ENCODE data around the gene INPP5A.

Gene INPP5A

GRCh38 chr10:132681858-132682755, 144.5 kb downstream of the INPP5A start:
- H3K27ac Mint-ChIP-seq = no peak overlapping the region
- H3K4me1 Mint-ChIP-seq (ENCODE audit: low read depth) = peaks cover 12% of the 10 kb centered on the region
- no peak overlapping the region for H3K4me3 Mint-ChIP-seq
- H3K9me3 Mint-ChIP-seq = no peaks in the 10 kb centered on the region
- H3K36me3 Mint-ChIP-seq (ENCODE audit: low read depth) = no peaks in the 10 kb centered on the region
- DNase-seq (ENCODE audit: low spot score) = no peak
- no peaks in the 10 kb centered on the region for H3K27me3 Mint-ChIP-seq (ENCODE audit: low read depth)

- H3K36me3 Mint-ChIP-seq (ENCODE audit: low read depth) = peaks cover 4% of the 10 kb centered on the region
- peaks cover 12% of the 10 kb centered on the region for H3K4me1 Mint-ChIP-seq (ENCODE audit: low read depth)
- H3K4me3 Mint-ChIP-seq = peak overlapping the region; percentile 32
- H3K27ac Mint-ChIP-seq = peak overlapping the region; percentile 55
- DNase-seq (ENCODE audit: low spot score) = peak; percentile 48
- H3K27me3 Mint-ChIP-seq (ENCODE audit: low read depth) = no peaks in the 10 kb centered on the region
- H3K9me3 Mint-ChIP-seq = no peaks in the 10 kb centered on the region
Observed at GRCh38 chr10:132684164-132684891, 146.7 kb downstream of the INPP5A start.

GRCh38 chr10:132685101-132685891, 147.7 kb downstream of the INPP5A start:
- Mint-ChIP-seq H3K4me1 (ENCODE audit: low read depth) (peaks cover 12% of the 10 kb centered on the region), H3K4me3 (no peak overlapping the region), H3K36me3 (ENCODE audit: low read depth) (peaks cover 4% of the 10 kb centered on the region), H3K9me3 (no peaks in the 10 kb centered on the region), H3K27me3 (ENCODE audit: low read depth) (no peaks in the 10 kb centered on the region), H3K27ac (no peak overlapping the region)
- no peak for DNase-seq (ENCODE audit: low spot score)

- peaks cover 4% of the 10 kb centered on the region for H3K36me3 Mint-ChIP-seq (ENCODE audit: low read depth)
- no peak for DNase-seq (ENCODE audit: low spot score)
Observed at GRCh38 chr10:132685921-132686680, 148.5 kb downstream of the INPP5A start.

GRCh38 chr10:132687181-132687892, 149.8 kb downstream of the INPP5A start:
- H3K27ac Mint-ChIP-seq = no peak overlapping the region
- no peaks in the 10 kb centered on the region for H3K27me3 Mint-ChIP-seq (ENCODE audit: low read depth)
- no peak overlapping the region for H3K4me3 Mint-ChIP-seq
- H3K9me3 Mint-ChIP-seq = no peaks in the 10 kb centered on the region
- peaks cover 6% of the 10 kb centered on the region for H3K36me3 Mint-ChIP-seq (ENCODE audit: low read depth)
- no peak for DNase-seq (ENCODE audit: low spot score)
- H3K4me1 Mint-ChIP-seq (ENCODE audit: low read depth) = peaks cover 12% of the 10 kb centered on the region

More at GRCh38 chr10:132685921-132686680, 148.5 kb downstream of the INPP5A start:
- Mint-ChIP-seq H3K4me3 (no peak overlapping the region), H3K9me3 (no peaks in the 10 kb centered on the region), H3K27ac (no peak overlapping the region), H3K4me1 (ENCODE audit: low read depth) (peaks cover 12% of the 10 kb centered on the region), H3K27me3 (ENCODE audit: low read depth) (no peaks in the 10 kb centered on the region)

- Mint-ChIP-seq H3K4me1 (ENCODE audit: low read depth) (peaks cover 12% of the 10 kb centered on the region), H3K9me3 (no peaks in the 10 kb centered on the region), H3K4me3 (no peak overlapping the region), H3K27ac (no peak overlapping the region), H3K36me3 (ENCODE audit: low read depth) (peaks cover 6% of the 10 kb centered on the region), H3K27me3 (ENCODE audit: low read depth) (no peaks in the 10 kb centered on the region)
- DNase-seq (ENCODE audit: low spot score) = no peak
Observed at GRCh38 chr10:132687893-132688579, 150.4 kb downstream of the INPP5A start.

- Mint-ChIP-seq H3K4me3 (no peak overlapping the region), H3K9me3 (no peaks in the 10 kb centered on the region), H3K36me3 (ENCODE audit: low read depth) (peaks cover 6% of the 10 kb centered on the region), H3K27ac (no peak overlapping the region), H3K4me1 (ENCODE audit: low read depth) (peaks cover 12% of the 10 kb centered on the region), H3K27me3 (ENCODE audit: low read depth) (no peaks in the 10 kb centered on the region)
- DNase-seq (ENCODE audit: low spot score) = no peak
Observed at GRCh38 chr10:132688580-132689420, 151.2 kb downstream of the INPP5A start.

- Mint-ChIP-seq H3K27ac (no peak overlapping the region), H3K4me3 (no peak overlapping the region), H3K4me1 (ENCODE audit: low read depth) (peaks cover 6% of the 10 kb centered on the region), H3K9me3 (peaks cover 7% of the 10 kb centered on the region), H3K27me3 (ENCODE audit: low read depth) (no peaks in the 10 kb centered on the region), H3K36me3 (ENCODE audit: low read depth) (peaks cover 7% of the 10 kb centered on the region)
- no peak for DNase-seq (ENCODE audit: low spot score)
Observed at GRCh38 chr10:132689721-132690360, 152.3 kb downstream of the INPP5A start.

- Mint-ChIP-seq H3K27ac (no peak overlapping the region), H3K27me3 (ENCODE audit: low read depth) (no peaks in the 10 kb centered on the region), H3K36me3 (ENCODE audit: low read depth) (peaks cover 9% of the 10 kb centered on the region), H3K4me3 (no peak overlapping the region), H3K4me1 (ENCODE audit: low read depth) (peaks cover 3% of the 10 kb centered on the region), H3K9me3 (peaks cover 13% of the 10 kb centered on the region)
- no peak for DNase-seq (ENCODE audit: low spot score)
Observed at GRCh38 chr10:132690401-132690800, 152.8 kb downstream of the INPP5A start.

GRCh38 chr10:132690821-132691610, 153.4 kb downstream of the INPP5A start:
- peaks cover 17% of the 10 kb centered on the region for H3K9me3 Mint-ChIP-seq
- H3K4me1 Mint-ChIP-seq (ENCODE audit: low read depth) = peaks cover 5% of the 10 kb centered on the region
- no peak overlapping the region for H3K4me3 Mint-ChIP-seq
- no peaks in the 10 kb centered on the region for H3K27me3 Mint-ChIP-seq (ENCODE audit: low read depth)
- peaks cover 9% of the 10 kb centered on the region for H3K36me3 Mint-ChIP-seq (ENCODE audit: low read depth)
- no peak for DNase-seq (ENCODE audit: low spot score)
- no peak overlapping the region for H3K27ac Mint-ChIP-seq

GRCh38 chr10:132691711-132692153, 154.1 kb downstream of the INPP5A start:
- DNase-seq (ENCODE audit: low spot score) = no peak
- peaks cover 5% of the 10 kb centered on the region for H3K4me1 Mint-ChIP-seq (ENCODE audit: low read depth)
- H3K9me3 Mint-ChIP-seq = peaks cover 17% of the 10 kb centered on the region
- H3K4me3 Mint-ChIP-seq = no peak overlapping the region
- H3K27ac Mint-ChIP-seq = no peak overlapping the region
- H3K36me3 Mint-ChIP-seq (ENCODE audit: low read depth) = peaks cover 9% of the 10 kb centered on the region
- H3K27me3 Mint-ChIP-seq (ENCODE audit: low read depth) = no peaks in the 10 kb centered on the region
